ENCODE data around the gene UBA5.

UBA5 gene

GRCh38 chr3:132645058-132645457 lies 15.1 kb upstream of the UBA5 start:
- no peak for DNase-seq (ENCODE audit: low read depth)
- H3K4me3 ChIP-seq (ENCODE audit: low read depth, low read length) = no peak overlapping the region
- TF ChIP-seq CTCF (conservative IDR thresholded peaks at IDR 0.05; ENCODE audit: low read depth, low read length) = no peak

- no peak for TF ChIP-seq CTCF (conservative IDR thresholded peaks at IDR 0.05; ENCODE audit: low read depth, low read length)
- DNase-seq (ENCODE audit: low read depth) = no peak
- no peak overlapping the region for H3K4me3 ChIP-seq (ENCODE audit: low read depth, low read length)
Measured at GRCh38 chr3:132650153-132650552, 10.0 kb upstream of the UBA5 start.

GRCh38 chr3:132652640-132653270 lies 7.4 kb upstream of the UBA5 start:
- H3K4me3 ChIP-seq (ENCODE audit: low read depth, low read length) = no peak overlapping the region
- no peak for TF ChIP-seq CTCF (conservative IDR thresholded peaks at IDR 0.05; ENCODE audit: low read depth, low read length)
- DNase-seq (ENCODE audit: low read depth) = peak; percentile 69

GRCh38 chr3:132654190-132654589 lies 5.9 kb upstream of the UBA5 start:
- H3K4me3 ChIP-seq (ENCODE audit: low read depth, low read length) = no peak overlapping the region
- no peak for TF ChIP-seq CTCF (conservative IDR thresholded peaks at IDR 0.05; ENCODE audit: low read depth, low read length)
- no peak for DNase-seq (ENCODE audit: low read depth)

GRCh38 chr3:132654721-132655120 lies 5.4 kb upstream of the UBA5 start:
- TF ChIP-seq CTCF (conservative IDR thresholded peaks at IDR 0.05; ENCODE audit: low read depth, low read length) = no peak
- DNase-seq (ENCODE audit: low read depth) = no peak
- H3K4me3 ChIP-seq (ENCODE audit: low read depth, low read length) = no peak overlapping the region

GRCh38 chr3:132655471-132655870 lies 4.7 kb upstream of the UBA5 start:
- no peak overlapping the region for H3K4me3 ChIP-seq (ENCODE audit: low read depth, low read length)
- DNase-seq (ENCODE audit: low read depth) = no peak
- TF ChIP-seq CTCF (conservative IDR thresholded peaks at IDR 0.05; ENCODE audit: low read depth, low read length) = no peak

Measured in choroid plexus epithelial cell (primary cell).